Right hindlimb (tissue), 1 donor: ENCODE measurements around the gene RNF11.

Experiments
- DNase-seq: peaks from one replicate; pipeline ENCODE4 v3.0.0-alpha.2; 2018

Gene RNF11

DNA sequence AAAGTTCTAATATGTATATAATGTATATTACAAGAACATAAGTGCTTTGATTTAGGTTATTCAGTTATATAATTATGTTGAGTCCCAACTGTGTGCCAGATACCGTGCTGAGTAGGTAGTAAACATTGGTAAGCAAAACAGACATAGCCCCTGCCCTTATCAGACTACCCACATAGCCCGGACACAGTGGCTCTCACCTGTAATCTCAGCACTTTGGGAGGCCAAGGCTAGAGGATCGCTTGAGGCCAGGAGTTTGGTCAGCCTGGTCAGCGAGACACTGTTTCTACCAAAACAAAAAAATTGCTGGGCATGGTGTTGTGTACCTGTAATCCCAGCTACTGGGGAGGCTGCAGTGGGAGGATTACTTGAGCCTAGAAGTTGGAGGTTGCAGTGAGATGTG, 30.7 kb downstream of the RNF11 start:
- DNase-seq = no peak

DNA sequence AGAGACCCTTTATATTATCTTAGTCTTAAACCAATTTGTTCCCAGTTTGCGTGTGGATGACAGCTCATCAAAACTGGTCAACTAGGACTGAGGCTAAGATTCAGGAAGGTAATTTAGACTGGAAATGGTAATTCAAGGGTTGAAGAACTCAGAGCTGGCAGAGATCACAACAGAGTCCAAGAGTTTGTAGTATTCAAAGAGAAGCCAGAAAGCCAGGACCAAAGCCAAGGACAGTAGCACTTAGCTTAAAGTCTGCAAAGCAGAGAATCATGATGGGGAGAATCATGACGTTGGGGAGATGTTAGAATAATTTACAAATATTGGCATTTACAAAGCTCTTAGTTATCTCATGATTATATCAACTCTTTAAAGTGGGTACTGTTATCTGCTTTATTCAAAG, 32.6 kb downstream of the RNF11 start:
- no peak for DNase-seq

DNA sequence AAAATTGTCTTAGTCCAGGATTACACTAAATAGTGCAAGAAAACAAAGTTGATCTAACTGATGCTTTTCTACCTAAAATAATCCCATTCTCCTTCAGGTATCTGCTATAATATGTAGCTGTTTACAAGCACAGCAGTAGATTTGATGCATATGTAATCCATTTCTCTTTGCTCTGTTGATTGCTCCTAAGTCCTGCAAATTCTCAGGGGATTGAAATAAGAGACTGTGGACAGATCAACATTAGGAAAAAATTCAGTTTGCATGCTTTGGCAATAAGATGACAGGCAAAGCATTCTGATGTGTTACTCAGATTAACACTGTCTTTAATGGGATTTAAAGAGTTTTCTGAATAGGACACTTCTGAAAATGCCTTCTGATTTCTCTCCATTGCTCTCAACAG, 34.7 kb downstream of the RNF11 start:
- DNase-seq = no peak

DNA sequence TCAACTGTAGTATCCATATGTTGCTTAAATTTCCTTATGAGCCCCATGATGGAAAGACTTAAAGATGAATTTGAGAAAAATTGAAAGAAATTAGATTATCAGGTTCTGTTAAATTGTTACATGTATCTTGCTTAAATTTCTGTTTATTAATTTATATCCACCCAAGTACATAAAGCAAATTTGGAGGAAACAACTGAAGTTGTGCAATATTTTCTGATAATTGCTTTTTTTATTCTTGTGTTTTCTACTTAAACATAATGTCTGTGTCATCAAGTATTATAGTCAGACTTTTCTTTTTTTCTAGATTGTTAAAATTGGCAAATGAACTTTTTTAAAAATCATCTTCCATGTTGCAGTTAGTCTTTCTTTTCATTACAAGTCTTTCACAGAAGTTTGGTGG, 36.8 kb downstream of the RNF11 start:
- no peak for DNase-seq

DNA sequence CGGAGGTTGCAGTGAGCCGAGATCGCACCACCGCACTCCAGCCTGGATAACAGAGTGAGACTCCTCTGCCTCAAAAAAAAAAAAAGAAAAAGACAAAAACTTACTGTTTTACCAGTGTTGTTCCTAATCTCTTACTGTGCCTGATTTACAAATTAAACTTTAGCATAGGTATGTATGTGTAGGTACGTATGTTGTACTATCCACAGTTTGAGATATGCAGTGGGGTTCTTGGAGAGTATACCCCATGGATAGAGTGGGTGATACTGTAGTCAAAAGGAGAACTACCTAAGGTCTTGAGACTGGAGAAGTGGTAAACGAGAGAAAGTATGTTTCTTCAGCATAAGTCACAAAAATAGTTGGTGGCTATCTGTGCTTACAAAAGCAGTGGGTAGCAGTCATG, 38.6 kb downstream of the RNF11 start:
- no peak for DNase-seq

DNA sequence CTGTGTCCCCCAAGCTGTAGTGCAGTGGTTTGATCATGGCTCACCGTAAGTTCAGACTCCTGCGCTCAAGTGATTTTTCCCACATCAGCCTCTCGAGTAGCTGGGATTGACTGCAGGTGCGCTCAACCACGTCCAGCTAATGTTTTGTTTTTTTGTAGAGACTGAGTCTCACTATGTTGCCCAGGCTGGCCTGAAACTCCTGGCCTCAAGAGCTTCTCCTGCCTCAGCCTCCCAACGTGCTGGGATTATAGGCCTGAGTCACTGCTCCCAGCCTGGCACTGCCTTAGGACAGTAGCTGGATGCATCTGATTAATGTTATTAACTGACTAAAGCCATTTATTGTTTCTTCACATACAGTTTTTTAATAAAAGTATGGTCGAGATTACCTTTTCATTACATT, 40.2 kb downstream of the RNF11 start:
- DNase-seq = no peak

DNA sequence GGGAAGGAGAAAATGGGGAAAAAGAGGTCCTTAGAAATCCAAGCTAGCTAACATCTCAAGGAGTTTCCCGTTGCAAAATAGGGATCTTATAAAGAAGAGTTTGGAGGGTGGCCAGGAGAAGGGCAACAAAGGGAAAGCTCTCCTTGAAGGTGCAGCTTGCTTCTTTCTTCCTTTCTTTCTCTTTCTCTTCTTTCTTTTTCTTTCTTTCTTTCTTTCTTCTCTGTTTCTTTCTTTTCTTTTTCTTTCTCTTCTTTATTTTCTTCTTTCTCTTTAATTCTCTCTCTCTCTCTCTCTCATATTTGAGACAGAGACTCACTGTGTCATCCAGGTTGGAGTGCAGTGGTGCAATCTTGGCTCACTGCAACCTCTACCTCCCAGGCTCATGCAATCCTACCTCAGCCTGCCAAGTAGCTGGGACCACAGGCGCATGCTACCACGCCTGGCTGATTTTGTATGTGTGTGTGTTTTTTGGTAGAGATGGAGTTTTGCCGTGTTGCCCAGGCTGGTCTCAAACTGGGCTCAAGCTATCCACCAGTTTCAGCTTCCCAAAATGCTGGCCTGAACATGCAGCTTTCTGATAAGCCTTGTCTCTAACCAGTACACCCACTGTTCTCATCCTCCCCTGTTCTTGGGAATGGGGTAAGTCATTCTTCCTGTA, 44.4 kb downstream of the RNF11 start:
- no peak for DNase-seq

DNA sequence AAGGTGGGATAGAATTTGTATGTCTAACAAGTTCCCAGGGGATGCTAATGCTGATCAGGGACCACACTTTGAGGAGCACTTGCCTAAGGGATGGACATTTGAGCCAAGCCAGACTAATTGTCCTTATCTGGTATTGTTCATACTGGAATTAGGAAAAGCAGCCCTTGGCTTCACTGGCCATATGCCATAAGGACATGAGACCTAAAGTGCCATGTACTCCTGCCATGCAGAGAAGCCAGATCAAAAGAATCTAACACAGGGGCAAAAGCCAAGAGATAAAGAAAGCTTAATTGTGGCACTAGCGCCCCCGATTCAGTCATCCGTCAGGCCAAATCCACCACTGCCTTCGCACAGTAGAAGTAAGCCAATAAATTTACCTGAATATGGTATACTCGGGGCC, 45.7 kb downstream of the RNF11 start:
- no peak for DNase-seq

DNA sequence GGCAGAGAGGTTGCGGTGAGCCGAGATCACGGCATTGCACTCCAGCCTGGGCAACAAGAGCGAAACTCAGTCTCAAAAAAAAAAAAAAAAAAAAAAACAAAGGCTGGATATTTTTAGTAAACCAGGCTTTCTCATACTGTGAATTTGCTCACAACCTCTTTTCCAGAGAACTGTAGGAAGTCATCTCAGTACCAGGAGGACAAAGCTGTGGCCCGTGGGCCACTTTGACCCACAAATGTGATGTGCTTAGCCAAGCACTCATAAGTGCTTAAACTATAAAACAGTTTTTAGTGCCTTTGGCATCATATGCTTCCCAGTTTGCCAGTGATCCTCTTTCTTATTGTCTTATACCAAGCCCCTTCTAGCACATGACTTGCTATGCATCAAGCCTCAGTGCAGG, 46.5 kb downstream of the RNF11 start:
- DNase-seq = no peak

DNA sequence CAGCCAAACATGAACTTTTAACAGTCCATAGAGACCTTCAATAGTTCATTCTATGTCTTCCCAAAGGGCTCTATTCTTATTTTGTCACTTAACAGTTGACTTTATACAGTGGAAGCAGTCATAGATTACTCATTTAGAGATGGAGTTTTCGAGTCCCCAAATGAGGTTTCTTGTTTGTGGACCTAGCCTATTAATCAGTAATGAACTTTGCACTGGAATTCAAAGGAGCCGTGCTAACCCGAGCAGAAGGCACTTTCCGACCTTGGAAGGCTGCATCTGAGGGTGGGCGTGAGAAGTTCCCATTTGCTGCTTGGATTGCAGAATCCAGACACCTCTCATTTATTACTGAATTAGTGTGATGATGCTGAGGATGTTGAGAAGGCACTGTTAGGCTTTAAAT, 47.9 kb downstream of the RNF11 start:
- DNase-seq = no peak

DNA sequence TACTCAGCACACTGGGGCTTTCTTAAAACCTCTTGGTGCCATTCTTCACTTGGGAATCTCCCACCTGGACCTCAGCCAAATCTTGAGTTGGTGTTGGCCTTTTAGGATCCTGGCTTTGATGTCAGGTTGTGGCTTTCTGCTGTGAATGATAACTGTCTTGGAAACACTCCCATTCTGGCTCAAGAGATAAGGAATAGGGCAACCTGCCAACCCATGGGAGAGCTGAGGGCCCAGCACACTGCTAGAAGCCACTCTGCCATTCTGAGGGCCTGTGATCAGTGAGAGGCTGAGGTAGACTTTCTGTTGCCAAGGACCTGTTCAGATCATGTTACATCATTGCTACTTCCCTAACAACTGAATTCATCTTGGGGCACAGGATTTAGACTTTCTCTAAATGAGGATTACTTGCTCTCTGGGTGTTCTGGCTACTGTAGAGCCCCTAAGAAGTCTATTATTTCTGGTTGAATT, 48.4 kb downstream of the RNF11 start:
- no peak for DNase-seq

DNA sequence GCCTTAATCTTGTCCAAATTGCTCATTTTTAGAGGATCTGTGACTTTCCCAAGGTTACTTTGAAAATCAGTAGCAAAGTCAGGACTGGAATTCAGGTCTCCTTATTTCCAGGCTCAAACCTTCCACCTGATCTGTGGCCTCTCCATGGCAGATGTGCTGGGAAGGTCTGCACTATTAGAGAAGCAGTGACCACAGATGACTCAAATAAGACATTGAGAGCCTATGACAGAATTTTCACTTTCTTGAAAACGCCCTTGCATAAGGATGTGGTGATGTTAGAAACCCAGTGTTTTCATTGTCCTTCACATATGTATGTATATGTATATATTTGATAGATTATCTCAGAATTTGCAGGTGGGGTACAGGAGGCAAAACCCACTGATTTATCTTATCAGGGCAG, 49.0 kb downstream of the RNF11 start:
- no peak for DNase-seq

DNA sequence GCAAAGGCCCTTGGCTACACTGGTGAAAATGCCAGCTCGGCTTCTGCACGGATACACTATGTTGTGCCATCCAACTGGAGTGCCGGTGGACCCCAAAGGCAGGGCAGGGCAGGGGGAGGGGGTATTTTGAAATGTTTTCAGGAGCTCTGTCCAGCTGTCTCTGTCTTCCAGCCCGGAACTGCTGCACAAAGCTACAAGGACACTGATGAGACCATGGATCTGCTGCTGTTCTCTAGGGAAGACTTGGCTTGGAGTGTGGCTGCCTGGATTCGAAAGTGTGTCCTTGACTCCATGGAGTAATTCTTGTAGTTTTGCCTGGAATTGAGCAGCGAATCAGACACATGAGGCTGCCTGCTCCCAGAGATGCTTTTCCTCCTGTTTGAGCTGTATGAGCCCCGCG, 51.9 kb downstream of the RNF11 start:
- DNase-seq = no peak

DNA sequence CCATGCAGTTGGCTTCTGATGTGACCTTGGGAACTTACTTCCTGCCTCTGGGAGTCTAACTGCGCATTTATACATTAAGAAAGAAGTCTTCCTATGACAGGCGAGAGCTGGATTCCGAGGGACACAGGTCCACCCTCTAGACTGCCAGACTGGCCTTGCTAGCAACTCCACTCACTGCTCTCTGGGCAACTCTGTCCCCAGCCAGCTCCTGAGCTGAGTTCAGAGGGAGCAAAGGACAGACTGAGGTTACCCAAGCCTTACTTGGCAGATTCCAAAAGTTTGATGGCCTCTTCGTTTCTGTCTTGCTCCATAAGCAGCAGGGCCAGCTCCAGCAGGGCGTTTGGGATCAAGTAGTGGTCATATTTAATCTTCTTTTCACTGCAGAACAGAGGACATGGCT, 52.5 kb downstream of the RNF11 start:
- DNase-seq = no peak

DNA sequence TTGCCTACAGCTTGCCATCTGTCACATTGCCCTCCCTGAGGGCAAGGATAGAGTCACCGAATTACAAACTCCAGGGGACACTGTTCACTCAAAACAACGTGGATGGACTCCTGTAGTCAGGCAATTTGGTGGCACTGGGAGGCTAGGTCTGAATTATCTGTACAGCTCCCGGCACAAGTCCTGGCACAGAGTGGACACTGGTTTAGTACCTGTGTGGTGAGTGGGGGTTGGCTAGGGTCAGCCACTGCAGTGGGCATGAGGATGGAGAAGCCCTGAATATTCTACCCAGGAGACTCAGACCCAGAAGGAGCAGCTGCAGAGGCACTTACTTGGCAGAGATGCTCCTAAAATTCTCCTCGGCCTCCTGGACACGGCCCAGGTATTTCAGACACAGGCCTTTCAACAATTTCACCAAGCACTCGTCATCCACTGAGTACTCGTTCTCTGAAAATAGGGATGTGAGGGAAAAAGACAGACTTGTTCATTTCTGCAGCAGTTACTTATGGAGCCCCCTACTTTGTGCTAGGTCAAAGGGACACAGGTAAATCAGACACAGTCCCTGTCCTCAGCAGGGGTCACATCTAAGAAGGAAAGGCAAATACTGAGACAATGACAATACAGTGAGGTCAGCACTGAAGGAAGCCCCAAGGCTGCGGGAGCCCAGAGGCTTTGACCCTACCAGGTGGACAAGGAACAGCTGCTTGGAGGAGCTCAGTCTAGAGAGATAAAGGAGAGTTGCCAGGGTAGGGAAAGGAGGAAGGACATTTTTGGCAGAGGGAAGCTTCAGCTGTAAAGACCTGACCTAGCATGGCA, 53.8 kb downstream of the RNF11 start:
- DNase-seq = no peak

DNA sequence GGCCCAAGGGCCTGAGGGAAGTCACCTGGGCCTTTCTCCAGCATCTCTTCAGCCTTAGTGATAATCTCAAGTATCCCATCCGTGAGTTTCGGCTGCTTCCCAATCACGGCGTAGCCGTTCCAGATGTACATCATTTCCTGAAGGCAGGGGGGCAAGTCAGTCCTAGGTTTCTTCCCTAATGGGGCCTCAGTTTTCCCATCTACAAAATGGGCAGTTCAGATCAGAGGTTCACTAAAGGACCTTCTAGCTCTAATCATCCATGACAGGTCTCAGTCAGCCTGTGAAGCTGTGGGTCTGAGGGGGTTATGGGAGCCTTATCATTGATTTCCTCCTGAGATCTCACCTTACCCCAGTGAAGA, 54.4 kb downstream of the RNF11 start:
- DNase-seq = no peak

DNA sequence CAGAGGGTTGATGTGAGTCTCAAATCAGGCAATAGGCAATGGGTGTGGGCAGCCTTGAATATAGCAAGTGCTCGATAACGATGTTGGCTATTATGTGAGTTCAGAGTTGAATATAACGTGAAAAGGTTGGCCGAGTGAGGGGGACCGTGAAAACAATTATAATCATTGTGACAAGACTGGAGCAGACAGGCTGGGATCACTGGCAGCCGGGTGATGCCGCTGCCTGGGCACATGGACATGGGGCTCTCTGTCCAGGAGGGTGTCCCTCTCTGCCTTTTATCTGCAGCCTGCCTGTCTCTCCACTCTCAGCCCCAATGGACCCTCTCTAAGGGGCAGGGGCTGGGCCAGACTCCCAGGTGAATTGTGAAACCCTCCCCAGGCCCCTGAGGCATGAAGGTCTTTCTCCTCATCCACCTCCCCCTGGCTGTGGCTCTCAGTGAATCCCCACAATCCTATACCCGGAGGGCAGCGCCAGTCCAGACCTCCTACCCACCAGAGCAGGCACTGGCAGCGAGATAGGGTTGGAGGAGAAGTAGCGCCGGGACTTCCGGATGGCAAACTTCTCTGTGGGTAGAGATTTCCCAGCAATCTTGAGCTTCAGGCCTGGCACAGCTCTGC, 57.9 kb downstream of the RNF11 start:
- DNase-seq = no peak

DNA sequence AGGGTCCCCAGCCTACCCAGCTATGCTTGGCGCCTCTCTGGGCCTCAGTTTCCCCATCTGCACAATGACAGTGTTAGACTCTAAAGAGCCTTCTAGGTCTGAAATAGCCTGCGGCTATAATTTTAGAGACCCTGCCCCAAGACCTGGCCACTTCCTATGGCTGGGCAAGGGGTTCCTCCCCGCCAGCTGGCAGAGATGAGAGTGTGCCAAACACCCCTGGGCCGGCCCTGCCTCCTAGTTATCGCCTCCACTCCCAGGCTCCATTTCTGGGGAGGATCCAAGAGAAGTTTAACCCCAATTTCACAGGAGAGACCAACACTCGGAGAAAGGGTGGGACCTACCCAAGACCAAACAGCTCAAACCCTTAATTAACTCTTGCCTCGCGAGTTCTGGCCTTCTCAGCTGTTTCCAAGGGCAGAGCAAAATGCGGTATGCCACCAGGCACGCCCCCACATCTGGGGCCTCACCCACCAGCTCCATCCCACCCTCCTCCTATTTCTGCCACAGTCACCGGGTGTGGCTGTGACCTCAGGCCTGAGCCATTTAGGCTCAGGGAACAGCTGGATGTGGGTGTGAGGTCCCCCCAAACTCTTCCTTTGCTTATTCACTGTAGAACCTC, 58.6 kb downstream of the RNF11 start:
- DNase-seq = no peak

DNA sequence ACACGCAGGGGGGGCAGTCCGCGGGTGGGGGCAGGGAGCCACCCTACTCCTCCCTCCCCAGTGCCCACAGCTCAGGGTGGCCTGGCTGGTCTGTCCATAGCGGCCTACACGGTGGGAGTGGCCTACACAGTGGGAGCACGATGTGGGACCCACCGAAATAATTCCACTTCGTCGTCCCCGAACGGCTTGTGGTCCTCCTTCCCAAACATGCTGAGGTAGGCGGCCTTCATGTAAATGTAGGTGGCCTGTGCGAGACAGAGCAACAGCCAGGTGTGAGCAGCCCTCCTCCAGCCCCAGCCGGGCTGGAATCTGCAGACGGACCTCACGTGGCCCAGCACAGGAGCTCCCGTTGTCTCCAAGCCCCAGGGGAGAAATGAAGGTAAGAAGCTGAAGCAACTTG, 59.9 kb downstream of the RNF11 start:
- no peak for DNase-seq

DNA sequence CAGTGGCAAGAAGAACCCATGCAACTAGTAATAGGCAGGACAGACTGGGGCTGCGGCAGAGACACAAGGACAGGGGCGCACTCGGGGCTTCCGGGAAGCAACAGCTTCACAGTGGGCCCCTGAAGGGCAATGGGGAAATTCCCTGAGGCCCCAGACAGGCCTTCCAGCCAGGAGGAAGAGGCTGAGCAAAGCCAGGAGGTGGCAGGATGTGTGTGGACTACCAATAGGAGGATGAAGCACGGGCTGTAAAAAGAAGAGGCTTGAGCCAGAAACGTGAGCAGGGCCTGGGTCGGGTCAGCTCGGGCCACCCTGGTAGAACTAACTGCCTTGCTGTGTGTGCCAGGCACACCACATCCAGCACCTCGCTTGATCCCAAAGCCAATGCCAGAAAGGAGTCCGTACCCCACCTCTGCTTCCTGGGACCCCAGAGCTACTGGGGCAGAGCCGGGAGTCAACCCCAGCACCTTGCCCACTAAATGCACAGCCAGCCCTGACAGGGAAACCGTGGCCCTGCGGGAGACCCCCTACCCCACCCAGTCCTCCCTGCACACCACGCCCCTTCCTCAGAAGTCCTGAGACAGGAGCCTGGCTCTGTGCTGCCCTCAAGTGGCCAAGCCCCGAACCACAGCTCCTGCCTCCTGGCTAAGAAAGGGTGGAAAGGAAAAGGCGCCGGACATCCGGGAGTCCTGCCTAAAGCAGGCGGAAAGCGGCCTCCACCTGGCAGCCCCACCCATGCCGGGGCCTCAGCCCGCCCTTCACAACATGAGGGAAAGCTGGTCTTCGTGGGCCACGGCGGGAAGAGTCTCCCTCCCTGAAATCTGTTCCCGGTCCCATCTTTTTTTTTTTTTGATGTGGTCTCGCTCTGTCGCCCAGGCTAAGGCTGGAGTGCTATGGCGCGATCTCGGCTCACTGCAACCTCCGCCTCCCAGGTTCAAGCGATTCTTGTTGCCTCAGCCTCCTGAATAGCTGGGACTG, 60.6 kb downstream of the RNF11 start:
- peak; percentile 88 for DNase-seq

DNA sequence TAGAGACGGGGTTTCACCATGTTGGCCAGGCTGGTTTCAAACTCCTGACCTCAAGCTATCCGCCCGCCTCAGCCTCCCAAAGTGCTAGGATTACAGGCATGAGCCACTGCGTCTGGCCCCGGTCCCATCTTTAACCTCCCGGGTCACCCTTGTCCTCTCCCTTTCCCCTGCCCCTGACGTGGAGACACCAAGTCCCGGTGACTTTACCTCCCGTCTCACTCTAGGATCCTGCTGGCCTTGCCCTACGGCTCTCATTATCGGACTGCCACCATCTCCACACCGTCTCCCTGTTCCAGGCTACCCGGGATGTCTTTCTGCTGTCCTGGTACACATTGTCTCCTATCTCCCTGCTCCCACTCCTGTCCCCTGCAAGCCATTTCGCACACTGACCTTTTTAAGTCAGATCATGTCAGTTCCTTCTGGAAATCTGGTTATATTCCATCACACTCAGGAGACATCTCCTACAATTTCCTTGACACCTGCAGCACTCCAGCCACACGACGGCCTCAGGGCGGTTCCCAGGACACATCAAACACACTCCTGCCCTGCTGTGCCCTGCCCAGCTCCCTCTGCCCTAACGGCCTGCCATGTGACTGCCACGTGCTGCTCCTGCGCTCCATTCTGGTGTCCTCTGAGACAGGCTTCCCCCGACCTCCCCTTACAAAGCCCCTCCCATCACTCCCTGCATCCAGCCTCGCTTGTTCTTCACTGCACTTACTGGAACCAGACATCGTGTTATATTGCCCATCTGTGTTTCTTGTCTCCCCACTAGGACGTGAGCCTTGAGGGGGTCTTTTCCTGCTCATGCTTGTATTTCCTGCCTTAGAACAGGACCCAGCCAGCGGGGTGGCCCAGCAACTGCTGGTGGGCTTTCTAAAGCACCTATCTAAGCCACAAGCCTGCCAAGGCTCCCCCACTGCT, 61.6 kb downstream of the RNF11 start:
- no peak for DNase-seq

DNA sequence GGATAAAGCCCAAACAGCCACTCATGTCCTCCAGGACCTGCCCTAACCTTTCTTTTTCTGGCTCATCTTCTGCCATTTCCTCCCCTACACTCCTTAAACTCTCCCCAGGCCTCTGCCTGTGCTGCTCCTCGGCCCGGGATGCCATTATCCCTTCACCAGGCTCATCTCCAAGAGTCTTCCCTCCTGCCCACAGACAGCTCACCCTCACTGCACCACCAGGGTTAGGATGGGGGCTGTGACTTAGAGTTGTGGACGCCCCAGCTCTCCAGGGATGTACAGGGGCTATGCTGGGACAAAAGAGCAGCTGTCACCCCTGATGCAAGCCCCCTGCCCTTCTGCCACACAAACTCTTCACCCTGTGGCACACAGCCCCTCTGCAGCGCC, 62.2 kb downstream of the RNF11 start:
- DNase-seq = no peak
